ENCODE data around the gene FUT2.

FUT2 gene

DNA sequence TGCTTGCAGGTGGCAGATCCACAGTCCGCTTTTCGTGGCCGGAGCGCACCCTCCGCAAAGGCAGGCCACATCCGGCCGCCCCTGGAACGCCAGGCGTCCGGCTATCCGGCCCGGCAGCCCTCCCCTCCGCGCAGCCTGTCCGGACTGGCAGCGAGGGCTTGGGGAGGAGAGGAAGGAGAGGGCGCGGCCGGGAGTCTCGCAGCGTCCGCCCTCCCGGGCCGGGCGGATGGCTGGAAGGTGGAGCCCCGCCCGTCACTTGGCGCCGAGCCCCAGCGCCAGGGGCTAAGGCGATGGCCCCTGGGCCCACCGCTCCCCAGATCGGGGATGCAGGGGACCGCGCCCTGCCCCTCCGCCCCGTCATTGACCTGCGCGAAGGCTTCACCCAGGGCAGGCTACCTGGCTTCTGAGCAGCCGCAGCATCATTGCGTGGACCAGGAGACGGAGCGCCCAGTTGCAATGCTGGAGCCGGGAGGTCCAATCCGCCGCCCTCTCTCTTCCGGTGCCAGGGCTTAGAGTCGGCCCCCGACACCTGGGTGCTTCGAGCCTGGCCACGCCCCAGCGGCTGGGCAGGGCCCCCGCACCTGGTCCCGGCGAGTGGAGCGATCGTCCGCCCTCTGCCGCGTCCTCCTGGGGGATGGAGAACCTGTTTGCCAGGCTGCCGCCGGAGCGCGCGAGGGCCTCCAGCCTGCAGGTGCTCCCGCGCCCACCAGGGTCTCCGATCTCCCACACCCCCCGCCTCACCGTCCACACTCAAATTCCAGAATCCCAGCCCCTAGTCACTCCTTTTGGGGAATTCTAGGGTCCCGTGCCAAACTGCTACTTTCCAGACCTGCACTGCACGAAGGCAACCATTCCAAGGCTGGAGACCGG lies 57.0 kb downstream of the FUT2 start, which contains the start of gene FUT1:
Gene FUT1 (minus strand): TSS at position 146 of the 870 bp plus-strand sequence. CDS start 1,360 bp downstream, outside the sequence.
- DNase-seq, result no peak

DNA sequence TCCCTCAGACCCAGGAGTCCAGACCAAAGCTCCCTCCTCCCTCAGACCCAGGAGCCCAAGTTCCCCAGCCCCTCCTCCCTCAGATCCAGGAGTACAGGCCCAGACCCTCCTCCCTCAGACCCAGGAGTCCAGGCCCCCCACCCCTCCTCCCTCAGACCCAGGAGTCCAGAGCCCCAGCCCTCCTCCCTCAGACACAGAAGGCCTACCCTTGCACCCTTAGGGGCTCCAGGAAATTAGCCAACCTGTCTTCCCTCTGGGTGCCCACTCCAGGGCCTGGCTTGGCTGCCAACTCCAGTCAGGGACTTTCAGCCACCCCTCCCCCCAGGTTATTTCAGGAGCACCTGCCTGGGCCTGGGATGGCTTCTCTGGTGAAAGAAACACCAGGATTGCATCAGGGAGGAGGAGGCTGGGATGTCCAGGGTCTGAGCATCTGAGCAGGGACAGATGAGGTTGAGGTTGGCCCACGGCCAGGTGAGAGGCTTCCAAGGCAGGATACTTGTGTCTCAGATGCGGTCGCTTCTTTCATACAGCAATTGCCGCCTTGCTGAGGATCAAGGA lies 59.4 kb downstream of the FUT2 start, which contains the start of gene FGF21:
Gene FGF21 (plus strand): TSS at position 441 of the 558 bp plus-strand sequence. CDS start 713 bp downstream, outside the sequence.
- no peak for DNase-seq

Measured in inflammatory macrophage (primary cell).